HG03196 (cell line): ENCODE data around the gene PDE4D.

Experiments used
- ATAC-seq: cut with Tn5 transposase; IDR thresholded peaks from one replicate; pipeline ENCODE4 v1.9.1; 2021; ENCODE audit not compliant: unreplicated experiment

Gene PDE4D

GRCh38 chr5:59560553-59560952, 333.0 kb downstream of the PDE4D start:
- no peak for ATAC-seq

GRCh38 chr5:59559847-59560246, 333.7 kb downstream of the PDE4D start:
- ATAC-seq, result no peak

GRCh38 chr5:59559323-59559722, 334.2 kb downstream of the PDE4D start:
- ATAC-seq, result no peak

GRCh38 chr5:59558501-59558900, 335.0 kb downstream of the PDE4D start:
- no peak for ATAC-seq

- ATAC-seq, result no peak
Measured at GRCh38 chr5:59557572-59557971, 336.0 kb downstream of the PDE4D start.

- ATAC-seq, result no peak
Measured at GRCh38 chr5:59555596-59555995, 337.9 kb downstream of the PDE4D start.

- no peak for ATAC-seq
Measured at GRCh38 chr5:59554501-59554900, 339.0 kb downstream of the PDE4D start.

GRCh38 chr5:59553992-59554391, 339.5 kb downstream of the PDE4D start:
- no peak for ATAC-seq

GRCh38 chr5:59548807-59549357, 344.6 kb downstream of the PDE4D start:
- ATAC-seq, result no peak

- no peak for ATAC-seq
Measured at GRCh38 chr5:59547731-59548130, 345.8 kb downstream of the PDE4D start.

GRCh38 chr5:59544573-59544972, 349.0 kb downstream of the PDE4D start:
- ATAC-seq, result no peak

- no peak for ATAC-seq
Measured at GRCh38 chr5:59543821-59544442, 349.6 kb downstream of the PDE4D start.

GRCh38 chr5:59542851-59543820, 350.4 kb downstream of the PDE4D start:
- no peak for ATAC-seq

GRCh38 chr5:59542306-59542705, 351.2 kb downstream of the PDE4D start:
- ATAC-seq, result no peak

GRCh38 chr5:59540366-59540765, 353.2 kb downstream of the PDE4D start:
- ATAC-seq, result no peak

GRCh38 chr5:59538750-59539121, 354.8 kb downstream of the PDE4D start:
- ATAC-seq, result no peak

- ATAC-seq, result no peak
Measured at GRCh38 chr5:59537961-59538749, 355.4 kb downstream of the PDE4D start.

- ATAC-seq, result no peak
Measured at GRCh38 chr5:59536875-59537274, 356.7 kb downstream of the PDE4D start.

- no peak for ATAC-seq
Measured at GRCh38 chr5:59535561-59535960, 358.0 kb downstream of the PDE4D start.

- no peak for ATAC-seq
Measured at GRCh38 chr5:59533730-59534108, 359.8 kb downstream of the PDE4D start.

- ATAC-seq, result no peak
Measured at GRCh38 chr5:59532979-59533729, 360.4 kb downstream of the PDE4D start.
